Endometrial microvascular endothelial cells (primary cell): ENCODE data around the gene ASPN. TPM values are rescaled to one million over a fixed set of nuclear protein-coding genes. Genes with fewer than 3 reads are reported as not detected.

Source experiments
- in situ Hi-C: cut with HindIII; loops from 2 replicates; pipeline ENCODE4 v1.10.0; 2017; ENCODE audit warnings: low sequenced_read_pairs, low pct_unique_long_range_greater_than_20kb; ENCODE audit errors: inconsistent ontology term
- total RNA-seq: library from RNA; depleted of rRNA; stranded (reverse); fragments of >200 nt; gene quantifications from one replicate; pipeline ENCODE4 v1.2.3, GENCODE V29; 2015; ENCODE audit errors: inconsistent ontology term

Gene ASPN
- total RNA-seq, 1 donor from 2014 or later, result not detected

DNA sequence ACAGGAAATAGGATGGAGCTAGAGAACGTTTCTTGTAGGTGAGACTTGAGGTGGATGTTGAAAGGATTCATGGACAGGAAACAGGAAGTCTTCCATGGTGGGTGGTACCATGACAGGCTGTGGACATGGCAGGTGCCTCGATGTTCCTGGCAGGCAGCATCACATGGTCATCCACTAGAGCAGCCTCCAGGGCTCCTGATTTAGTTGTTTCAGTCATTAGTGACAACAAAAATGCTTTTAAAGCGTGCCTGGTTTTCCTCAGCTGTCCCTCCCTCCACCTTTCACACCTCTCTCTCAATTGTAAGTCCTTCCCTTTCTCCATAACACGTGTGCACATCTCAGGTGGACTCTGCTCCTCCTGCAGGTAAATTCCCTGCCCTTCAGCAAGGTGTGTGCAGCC lies 25.2 kb upstream of the ASPN start:
- in situ Hi-C loops, result no loop called here

DNA sequence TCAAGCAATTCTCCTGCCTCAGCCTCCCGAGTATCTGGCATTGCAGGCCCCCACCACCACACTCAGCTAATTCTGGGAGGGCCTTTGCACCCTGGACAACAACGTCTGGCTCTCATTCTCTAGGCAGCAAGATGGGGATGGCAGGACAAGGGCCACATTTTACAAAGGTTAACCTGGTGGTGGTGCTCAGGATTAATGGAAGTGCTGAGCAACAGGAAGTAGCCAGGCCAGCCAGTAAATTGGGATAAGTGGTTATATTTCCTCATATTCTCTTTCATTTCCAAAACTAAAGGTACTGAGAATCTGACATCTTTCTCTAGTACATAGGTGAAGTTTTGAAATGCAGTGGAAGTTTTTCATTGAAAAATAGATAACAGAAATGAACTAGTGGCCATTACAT lies 24.7 kb upstream of the ASPN start:
- in situ Hi-C loops, result no loop called here

DNA sequence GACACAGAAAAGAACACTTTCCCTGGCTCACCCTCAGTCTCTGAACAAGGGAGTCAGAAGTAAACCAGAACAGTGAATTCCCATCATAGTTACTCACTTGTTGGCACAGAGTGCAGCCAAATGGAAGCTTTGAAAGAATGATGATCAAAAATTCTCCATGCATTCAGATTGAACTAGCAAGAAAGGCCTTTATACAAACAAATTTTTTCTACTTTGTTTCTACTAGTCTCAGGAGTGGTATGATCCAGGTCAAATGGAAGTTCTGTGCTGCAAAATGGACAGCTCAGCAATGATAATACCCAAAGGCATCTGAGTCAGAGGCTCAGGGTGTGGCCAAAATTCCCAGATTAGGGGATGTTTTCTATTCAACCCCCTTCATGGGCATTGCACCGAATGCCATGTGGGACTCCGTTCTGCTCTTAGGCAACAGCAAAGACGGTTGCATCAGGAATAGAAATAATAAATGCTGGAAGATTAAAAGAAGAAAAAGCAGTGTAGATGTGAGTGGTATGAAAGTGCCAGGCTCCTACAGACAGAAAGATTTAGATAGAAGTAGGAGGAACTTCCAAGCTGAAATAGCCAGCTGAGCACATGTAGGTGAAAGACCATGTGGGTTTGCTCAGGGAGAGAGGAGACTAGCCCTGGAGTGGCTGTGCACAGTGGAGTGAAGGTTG lies 24.0 kb upstream of the ASPN start:
- in situ Hi-C loops, result no loop called here

DNA sequence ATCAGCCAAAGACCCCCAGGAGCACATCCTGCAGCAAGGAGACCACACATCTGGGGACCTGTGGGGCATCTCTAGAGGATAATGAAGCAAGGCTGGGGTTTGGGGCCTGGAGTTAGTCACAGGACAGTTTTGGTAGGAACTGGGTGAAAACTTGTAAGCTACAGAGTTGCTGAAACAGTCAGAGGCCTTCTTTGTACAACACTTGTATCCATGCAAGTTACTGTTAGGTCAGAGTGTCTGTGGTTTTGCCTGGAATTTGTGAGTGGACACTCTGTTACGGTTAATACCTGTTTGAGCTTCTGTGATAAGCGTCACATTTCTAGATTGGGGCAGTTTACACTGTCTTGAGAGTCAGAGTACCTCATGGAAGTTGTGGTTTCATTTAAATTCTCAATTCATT lies 22.6 kb upstream of the ASPN start:
- in situ Hi-C loops, result no loop called here

DNA sequence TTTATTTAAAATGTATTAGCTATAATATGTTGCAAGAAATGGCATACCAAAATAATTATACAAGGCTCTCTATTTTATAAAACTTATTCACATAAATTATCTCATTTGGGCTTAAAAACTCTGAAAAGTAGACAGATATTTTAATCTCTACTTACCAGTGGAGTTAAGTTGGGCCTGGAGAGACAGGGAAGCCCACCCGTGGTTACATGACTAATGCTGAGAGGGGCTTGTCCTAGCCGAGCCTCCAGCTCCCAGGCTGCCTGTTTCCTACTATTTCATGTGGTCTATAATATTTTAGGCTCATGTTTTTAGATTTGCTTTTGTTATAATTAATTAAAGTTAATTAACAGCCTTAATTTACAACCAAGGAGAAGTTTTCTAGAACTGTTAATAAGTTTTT lies 20.9 kb upstream of the ASPN start:
- in situ Hi-C loops, result no loop called here

DNA sequence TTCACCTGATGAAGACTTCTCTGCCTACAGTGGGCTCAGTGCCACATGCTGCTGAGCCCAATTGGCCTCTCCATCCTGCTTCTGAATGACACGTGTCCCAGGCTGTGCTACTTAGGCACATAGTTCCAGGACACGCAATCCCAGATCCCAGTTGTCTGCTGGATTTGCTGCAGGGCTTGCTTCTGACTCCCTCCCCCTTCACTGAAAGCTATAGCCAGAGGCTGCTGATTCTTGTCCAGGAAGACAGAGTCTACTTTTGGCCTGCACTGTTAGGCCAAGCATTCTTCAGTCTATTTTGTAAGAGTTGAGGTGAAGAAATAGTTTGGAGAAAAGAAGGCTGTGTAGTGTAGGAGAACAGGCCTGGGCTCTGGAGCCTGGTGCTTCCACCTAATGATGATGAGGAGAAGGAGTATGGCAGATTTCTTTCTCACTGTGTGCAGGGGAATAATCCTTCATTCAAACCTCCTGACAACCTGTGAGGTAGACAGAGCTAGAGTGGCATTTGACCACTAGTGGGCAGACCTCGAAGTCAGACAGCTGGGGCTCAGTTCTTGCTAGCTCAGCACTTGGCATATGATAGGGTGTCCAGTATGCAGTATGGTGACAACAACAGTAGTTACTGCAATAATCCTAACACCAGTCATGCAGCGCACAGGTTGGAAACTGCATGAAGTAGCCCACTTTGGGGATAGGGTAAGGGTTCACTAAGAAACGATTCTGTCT lies 19.5 kb upstream of the ASPN start:
- in situ Hi-C loops, result no loop called here

DNA sequence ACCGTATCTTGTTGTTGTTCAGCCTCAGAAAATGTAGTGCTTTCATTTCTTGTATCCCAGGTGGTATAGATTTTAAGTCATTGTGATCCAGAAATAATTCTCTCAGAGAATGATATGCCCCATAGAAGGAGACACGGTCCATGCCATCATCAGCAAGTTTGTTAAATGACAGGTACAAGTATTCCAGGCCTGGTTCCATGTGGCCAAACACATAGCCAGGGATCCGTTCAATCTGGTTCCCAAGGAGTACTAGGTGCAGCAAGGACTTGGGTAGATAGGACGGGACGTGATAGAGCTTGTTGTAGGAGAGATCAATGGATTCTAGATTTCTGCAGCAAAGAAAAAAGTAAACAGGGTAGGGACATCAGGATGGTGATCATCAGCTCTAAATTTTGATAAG lies 18.4 kb upstream of the ASPN start:
- in situ Hi-C loops, result no loop called here

DNA sequence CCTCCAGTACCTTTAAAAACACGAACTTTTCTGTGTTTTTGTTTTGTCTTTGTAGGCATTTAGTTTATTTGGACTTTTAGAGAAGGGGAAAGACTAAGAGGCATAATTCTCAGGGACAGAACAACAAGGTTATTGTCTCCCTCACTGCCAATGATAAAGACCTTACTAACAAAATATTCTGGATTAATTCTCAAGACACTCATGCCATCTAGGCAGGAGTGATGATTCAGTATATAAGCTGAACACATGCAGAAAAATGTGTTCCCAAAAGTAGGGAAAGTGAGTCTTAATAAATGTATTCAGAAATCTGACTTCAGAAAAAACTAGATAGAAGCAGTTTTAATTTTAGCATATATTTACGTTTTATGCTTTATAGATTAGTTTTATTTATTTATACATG lies 17.4 kb upstream of the ASPN start:
- in situ Hi-C loops, result no loop called here

DNA sequence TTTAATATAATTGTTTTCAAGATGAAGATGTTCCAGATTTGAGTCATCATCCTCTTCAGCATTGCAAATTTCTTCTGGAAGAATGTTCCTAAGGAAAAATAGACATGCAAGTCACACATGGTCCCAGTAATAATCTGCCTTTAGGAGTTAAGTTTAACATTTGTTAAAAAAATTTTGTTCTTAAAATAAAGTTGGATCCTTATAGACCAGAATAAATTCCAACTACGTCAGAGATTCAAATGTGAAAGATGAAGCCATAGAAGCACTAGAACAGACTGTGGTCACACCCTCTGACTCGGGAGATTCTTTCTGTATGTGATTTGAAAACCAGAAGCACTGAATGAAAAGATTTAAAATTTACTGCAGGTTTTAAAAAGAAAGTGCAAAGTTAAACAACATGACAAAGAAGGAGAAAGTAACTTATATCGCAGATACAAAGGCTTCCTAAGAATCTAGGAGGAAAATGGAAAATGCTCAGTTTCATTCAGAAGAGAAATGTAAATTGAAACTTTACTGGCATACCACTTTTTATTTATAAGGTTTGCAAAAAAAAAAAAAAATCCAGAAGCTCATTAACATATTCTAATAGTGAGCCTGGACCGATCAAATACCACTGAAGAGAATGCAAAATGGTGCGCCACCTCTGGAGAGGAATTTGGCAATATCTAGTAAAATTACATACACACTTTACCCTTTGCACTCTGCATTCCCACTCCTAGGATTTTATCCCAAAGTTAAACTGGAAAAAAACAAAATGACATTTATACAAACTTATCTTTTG lies 14.3 kb upstream of the ASPN start:
- in situ Hi-C loops, result no loop called here

DNA sequence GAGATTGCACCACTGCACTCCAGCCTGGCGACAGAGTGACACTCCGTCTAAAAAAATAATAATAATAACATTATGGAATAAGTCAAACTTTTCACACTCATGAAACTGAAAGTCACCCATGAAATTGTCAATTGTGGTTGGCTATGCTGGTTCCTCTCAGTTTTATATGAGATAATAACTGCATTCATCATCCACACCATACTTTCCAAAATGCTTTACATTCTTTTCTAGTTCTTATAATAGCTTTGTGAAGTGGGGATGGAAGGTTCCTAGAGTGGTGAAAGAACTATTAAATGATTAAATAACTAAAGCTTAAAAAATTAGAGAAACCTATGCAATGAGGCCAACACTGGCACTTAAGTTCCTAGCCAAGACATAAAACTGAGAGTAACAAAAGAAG lies 12.6 kb upstream of the ASPN start:
- in situ Hi-C loops, result no loop called here

DNA sequence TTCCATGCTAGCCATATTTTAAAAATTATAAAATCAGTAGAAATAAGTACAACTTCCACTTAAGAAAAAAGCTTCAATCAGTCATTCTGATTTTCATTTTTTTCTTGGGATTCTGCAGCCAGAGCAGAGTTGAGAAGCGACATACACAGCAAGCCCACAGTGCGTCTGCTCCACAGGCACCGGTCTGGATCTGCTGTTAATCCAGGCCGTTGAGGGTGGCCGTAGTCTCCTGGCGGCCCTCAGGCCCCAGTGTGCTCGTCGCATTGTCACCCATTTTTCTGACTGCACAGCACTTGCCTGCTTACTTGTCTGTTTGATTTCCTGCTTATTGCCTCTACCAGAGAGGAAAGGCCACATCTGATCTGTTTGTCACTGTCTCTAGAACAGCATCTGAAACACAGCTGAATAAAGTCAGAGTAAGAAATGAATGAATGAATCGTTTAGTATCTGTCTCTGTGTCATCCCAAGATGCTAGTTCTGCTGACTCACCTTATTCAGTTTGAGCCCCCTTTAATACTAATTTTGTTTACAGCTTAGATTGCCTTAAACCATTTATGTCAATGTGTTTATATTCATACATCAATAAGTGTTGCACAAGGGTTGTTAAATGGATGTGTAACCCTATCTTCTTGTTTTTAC lies 11.6 kb upstream of the ASPN start:
- in situ Hi-C loops, result no loop called here

DNA sequence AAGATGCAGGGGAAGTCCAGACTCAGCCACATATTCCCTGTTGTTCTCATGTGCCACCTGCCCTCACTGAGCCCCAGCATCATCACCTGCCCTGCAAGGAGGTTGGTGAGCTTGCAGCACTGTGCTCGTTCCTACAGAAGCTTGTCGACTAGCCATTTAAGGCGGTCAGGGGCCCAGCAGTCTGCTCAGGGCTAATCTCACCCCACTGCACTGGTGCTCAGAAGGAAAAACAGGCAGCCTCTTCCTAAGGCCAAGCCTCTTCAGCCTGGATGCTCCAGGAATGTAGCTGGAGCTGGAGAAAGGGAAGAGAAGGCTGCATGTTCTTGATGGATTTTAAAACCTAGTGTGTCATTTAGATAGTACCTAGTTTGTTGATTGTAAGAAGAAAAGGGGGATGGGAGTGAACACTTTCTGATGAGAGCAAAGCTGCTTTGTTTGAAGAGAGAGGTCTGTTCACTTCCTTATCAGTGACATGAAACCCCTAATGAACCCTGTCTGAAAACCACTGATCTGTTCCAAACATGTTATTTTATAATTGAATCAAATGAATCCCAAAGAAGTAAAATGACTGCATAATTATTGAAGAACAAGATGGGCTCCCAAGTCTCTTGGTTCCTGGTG lies 10.6 kb upstream of the ASPN start:
- in situ Hi-C loops, result no loop called here

DNA sequence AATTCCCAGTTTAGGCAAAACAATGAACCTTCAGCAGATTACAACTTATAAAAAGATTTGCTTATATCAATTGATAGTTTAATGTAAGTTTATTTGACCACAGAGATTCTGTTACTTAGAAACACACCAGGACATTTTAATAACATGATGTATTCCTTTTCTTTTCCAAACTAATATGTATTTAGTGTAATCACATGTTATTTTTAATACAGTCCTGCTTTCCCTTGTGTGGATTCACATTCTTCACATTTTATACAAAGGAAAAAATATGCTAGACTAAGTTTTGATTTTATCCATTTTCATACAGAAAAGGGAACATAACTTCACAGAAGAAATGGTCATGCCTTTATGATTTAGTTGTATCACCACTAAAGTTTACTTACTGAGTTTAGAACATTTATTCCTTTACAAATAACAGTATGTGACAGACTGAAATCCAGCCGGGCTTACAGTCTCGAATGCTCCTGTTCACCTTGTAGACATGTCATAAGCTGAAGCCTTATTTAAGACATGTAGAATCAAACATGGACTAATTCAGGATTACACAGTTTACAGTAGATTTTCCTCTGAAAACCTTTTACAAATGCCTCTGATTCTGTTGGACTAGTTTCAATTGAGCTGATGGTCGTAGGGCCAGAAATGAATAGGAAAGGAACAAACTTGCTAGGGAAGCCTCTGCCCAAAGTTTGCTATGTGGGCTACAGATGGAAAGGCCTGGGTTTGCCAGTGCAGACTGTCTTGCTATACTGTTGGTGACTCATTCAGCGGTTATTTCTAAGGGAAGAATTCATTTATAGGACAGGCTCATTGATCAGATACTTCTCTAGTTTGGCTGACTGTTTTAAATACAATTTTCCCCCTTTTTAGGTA lies 6.6 kb upstream of the ASPN start:
- in situ Hi-C loops, result no loop called here

DNA sequence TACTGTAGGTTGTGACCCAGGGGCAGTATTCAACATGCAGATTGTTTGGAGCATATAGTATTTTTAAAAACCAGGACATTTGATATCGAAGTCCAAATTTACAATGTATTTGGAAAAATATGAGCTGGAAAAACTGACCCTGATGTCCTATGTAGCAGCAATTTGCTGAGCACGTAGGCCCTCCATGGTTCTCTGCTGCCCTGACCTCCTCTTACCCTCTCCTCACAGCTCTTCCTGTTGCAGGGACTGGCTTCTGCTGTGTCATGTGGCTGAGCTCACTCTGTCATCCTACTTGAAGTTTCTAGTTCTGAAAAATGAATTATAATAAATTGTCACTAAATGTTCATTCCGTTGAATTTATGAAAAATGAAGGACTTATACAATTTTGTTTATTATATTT lies 4.1 kb upstream of the ASPN start:
- in situ Hi-C loops, result no loop called here

DNA sequence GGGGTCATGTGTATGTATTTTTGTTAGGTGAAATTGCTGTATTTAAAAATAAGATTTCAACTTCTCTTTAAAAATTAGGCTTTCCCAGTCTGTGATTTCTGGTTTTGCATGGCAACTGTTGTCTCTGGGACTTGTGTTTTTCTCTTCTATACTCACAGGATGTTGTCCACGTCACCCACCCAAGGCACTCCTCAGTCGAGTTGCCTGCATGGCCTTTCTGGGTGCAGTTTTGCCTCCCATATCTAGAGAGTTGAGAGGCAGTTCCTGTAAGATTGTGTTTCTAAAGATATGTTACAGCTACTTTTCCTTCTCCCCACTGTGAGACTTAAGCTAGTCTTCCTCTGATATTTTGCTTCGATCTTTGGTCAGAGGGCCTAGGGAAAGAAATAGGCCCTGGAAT lies 2.3 kb upstream of the ASPN start:
- in situ Hi-C loops, result no loop called here

DNA sequence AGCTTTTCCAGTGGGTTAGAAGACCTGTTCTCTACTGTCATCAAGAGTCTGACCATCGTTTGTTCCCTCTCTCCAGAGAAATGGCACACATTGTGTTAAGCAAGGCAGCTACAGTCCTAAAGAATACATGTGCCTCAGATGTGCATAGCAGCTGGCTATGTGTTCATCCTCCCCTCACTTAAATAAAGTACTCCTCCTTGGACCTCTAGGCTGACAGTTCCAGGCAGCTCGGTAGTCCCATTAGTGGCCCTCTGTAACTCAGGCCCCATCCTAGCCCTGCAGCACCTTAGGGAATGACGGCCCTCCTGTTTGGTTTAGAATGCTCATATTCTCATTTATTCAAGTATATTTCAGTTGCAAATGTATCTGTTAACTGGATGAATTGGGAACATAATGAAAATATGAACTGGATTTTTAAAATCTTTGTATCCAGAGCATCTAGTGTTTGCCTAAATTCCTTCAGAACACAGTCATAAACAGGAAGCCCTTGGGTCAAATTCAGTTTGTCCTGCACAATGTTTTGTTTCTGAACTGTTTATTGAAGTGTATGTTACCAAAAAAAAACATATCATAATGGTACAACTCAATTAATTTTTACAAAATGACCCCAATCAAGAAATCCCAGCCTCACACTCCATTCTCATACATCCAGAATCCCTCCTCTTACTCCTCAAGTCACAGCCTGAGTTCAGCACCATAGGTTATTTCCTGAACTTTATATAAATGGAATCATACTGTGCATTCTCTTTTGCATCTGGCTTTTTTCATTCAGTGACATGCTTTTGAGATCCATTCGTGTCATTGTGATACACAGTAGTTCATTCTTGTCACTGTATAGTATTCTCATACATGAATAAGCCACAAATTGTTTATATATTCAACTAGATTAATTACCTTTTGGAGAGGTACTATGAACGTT lies 1.6 kb upstream of the ASPN start:
- in situ Hi-C loops, result no loop called here

DNA sequence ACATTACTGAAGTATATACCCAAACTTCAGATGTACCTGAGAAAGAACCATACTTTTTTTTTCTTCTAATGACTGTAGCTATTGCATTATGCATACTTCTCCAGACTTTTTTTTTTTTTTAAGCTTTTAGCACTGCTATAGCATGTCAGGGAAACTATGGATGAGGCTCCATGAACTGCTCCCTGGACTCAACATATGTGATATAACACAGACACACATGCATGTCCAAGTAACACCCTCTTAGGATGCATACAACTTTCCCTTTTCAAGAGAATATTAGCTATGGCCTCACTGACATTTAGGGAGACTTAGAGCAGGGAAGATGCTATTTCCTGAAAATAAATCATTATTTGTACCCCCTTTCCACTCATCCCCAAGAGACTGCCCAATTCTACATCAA lies 499 bp upstream of the ASPN start:
- in situ Hi-C loops, result no loop called here
